ENCODE measurements around the gene COX5B. TPM values are rescaled to one million over a fixed set of nuclear protein-coding genes. Genes with fewer than 3 reads are reported as not detected.
"Not testable (repeated sequence)": the region's sequence is repeated elsewhere in the genome, so short reads cannot be mapped to it uniquely, and the experiment has no call there.

COX5B gene, protein sequence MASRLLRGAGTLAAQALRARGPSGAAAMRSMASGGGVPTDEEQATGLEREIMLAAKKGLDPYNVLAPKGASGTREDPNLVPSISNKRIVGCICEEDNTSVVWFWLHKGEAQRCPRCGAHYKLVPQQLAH
- total RNA-seq = 251 TPM

DNA sequence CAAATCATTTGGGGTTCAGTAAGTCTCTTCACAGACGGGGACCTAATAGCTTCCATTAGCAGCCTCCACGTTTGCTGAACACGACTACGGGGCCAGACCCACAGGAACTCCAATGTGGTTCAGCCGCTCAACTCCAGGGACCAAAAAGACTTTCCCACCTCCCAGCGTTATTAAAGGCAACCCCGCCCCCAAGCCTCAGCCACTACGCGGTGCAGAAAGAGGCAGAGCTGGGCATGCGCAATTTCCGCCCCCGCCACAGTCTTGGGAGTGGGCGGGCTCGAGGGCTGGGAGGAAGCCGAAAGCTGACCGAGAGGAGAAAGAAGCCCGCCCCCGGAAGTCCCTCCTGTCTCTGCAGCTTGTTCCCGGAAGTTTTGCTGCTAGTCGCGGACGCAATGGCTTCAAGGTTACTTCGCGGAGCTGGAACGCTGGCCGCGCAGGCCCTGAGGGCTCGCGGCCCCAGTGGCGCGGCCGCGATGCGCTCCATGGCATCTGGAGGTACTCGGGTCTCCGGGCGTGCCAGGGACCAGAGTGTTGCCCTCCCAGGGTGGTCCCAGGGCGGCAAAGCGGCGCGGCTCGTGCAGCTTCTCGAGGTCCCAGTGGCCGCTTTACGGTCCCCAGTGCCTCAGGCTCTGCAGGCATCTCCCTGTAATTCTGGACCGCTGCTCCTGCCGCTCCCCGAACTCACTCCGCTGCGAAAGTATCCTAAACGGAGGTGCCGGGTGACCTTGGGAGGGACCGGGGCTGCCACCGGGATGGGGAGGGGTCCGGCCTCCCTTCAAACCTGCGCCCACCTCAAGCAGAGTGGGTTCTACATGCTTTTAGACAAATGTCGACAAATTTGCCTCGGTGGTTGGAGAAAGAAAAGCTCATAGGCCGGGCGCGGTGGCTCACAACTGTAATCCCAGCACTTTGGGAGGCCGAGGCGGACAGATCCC lies at the start of gene COX5B:
TSS of gene COX5B (plus strand) at position 368 of the 935 bp plus-strand sequence. CDS start at position 393, 25 bp downstream.
- Histone ChIP-seq H3K4me3 (peak within 1 kb of the TSS; percentile 87 to 92), H3K4me1 (peaks cover 3 to 9% of the 10 kb centered on the region in 2 donors), H3K27me3 (no peaks in the 10 kb centered on the region), H3K9me3 (no peaks in the 10 kb centered on the region), H3K36me3 (peaks cover 20 to 30% of the 10 kb centered on the region in 2 donors), H3K27ac (peak within 1 kb of the TSS; percentile 96 to 98)
- intact Hi-C loops (cut with DNase I) = loop anchor here (1.0 to 5.0 kb wide), 5 partner anchors 18 to 516 kb away; partner anchors contain the start of genes ACTR1B and TMEM131
- TF ChIP-seq, protein P1, sequence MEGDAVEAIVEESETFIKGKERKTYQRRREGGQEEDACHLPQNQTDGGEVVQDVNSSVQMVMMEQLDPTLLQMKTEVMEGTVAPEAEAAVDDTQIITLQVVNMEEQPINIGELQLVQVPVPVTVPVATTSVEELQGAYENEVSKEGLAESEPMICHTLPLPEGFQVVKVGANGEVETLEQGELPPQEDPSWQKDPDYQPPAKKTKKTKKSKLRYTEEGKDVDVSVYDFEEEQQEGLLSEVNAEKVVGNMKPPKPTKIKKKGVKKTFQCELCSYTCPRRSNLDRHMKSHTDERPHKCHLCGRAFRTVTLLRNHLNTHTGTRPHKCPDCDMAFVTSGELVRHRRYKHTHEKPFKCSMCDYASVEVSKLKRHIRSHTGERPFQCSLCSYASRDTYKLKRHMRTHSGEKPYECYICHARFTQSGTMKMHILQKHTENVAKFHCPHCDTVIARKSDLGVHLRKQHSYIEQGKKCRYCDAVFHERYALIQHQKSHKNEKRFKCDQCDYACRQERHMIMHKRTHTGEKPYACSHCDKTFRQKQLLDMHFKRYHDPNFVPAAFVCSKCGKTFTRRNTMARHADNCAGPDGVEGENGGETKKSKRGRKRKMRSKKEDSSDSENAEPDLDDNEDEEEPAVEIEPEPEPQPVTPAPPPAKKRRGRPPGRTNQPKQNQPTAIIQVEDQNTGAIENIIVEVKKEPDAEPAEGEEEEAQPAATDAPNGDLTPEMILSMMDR (IDR thresholded peaks at IDR 0.05) = no peak
- peak; percentile 96 to 99 for DNase-seq (ENCODE audit: low spot score in 2 of 2)

DNA sequence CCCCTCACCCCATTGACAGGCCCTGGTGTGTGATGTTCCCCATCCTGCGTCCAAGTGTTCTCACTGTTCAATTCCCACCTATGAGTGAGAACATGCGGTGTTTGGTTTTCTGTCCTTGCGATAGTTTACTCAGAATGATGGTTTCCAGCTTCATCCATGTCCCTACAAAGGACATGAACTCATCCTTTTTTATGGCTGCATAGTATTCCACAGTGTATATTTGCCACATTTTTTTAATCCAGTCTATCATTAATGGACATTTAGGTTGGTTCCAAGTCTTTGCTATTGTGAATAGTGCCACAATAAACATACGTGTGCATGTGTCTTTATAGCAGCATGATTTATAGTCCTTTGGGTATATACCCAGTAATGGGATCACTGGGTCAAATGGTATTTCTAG lies 49.7 kb upstream of the COX5B start:
- H3K36me3 ChIP-seq; DNase-seq (ENCODE audit: low spot score in 2 of 2); H3K4me3 ChIP-seq; intact Hi-C loops (cut with DNase I); H3K4me1 ChIP-seq; H3K27me3 ChIP-seq; H3K9me3 ChIP-seq; H3K27ac ChIP-seq: not testable (repeated sequence)

DNA sequence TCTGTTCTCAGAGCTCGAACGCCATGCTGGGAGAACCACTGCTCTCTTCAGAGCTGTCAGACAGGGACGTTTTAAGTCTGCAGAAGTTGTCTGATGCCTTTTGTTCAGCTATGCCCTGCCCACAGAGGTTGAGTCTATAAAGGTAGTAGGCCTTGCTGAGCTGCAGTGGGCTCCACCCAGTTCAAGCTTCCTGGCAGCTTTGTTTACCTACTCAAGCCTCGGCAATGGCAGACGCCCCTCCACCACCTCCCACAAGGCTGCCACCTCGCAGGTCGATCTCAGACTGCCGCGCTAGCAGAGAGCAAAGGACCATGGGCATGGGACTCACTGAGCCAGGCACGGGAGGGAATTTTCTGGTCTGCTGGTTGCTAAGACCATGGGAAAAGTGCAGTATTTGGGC lies 44.3 kb upstream of the COX5B start:
- H3K27me3 ChIP-seq; H3K36me3 ChIP-seq; H3K4me3 ChIP-seq; intact Hi-C loops (cut with DNase I); H3K9me3 ChIP-seq; DNase-seq (ENCODE audit: low spot score in 2 of 2); H3K4me1 ChIP-seq; H3K27ac ChIP-seq: not testable (repeated sequence)

DNA sequence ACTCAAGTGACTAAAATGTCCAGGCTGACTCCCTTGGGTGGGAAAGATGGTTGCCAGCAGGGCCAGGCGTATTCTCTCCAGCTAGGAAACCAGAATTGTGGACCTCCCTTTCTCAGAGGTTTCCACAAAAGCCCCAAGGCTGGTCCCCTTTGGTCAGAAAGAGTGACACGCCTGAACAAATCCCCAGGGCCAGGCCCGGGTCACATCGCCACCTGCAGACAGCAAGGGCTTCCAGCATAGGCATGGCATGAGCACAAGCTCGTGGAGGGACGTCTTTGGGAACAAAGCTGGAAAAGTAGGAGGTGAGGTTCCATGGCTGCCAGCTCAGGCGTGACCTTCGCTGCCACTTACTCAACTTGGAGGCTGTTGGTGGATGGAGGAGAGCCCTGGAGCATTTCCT lies 40.8 kb upstream of the COX5B start:
- intact Hi-C loops (cut with DNase I) = not testable (repeated sequence)

DNA sequence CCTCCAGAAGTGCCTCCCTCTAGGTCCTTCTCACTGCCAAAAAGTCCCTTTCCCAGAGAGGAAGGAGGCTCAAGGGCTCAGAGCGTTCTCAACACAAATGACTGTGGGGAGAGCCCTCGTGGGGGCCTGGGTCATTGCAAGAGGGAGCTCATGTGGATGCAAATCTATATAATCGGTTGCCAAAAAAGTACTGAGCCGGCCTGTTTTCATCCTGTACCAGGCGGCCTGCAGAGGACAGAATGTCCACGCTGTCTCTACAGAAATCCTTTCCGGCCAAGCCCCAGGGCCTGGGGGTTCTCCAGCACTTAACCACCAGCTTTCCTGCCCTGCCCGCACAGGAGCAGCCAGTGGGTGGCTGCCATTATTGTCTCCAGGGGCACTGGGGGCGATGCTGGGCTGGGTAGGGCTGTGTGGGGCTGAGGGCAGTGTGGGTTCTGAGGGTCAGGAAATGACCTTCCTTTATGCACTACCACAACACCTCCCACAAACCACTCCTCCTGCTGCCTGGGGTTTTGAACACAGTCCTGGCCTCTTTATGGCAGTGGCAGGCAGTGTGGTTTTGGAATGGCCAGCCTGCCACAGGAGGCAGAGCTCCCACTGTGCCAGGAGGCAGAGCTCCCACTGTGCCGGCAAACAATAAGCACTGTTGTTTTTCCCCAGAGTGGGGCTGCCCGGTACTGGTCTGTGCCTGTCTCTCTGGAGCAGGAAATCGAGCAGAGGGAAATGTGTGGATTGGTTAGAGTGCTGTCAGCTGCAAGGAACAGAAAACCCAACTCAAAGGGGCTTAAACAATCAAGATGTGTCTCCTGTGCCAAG lies 40.1 kb upstream of the COX5B start:
- intact Hi-C loops (cut with DNase I); H3K4me1 ChIP-seq; H3K36me3 ChIP-seq; H3K27ac ChIP-seq; H3K4me3 ChIP-seq; DNase-seq (ENCODE audit: low spot score in 2 of 2); H3K27me3 ChIP-seq; H3K9me3 ChIP-seq: not testable (repeated sequence)

More for the DNA sequence above, 40.8 kb upstream of the COX5B start:
- not testable (repeated sequence) for H3K36me3 ChIP-seq; H3K4me3 ChIP-seq; DNase-seq (ENCODE audit: low spot score in 2 of 2); H3K27me3 ChIP-seq; H3K4me1 ChIP-seq; H3K27ac ChIP-seq; H3K9me3 ChIP-seq

DNA sequence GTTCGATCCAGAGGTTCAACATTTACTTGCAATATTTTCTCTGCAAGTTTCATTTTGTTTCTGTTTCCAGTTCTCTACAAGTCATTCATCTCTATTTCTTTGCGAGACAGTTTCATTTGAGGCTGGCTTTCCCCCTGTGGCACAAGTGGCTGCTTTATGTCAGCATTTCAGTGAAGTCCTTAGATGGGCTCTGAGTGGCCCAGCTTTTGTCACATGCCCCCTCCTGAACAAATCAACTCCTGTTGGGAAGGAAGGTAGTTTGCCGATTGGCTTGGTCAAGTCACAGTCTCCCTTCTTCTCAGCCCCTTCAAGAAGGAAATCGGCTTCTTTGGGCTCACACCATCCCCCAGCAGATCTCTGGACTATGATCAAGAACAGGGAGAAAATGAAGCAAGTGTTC lies 37.1 kb upstream of the COX5B start:
- H3K27me3 ChIP-seq; DNase-seq (ENCODE audit: low spot score in 2 of 2); H3K27ac ChIP-seq; H3K36me3 ChIP-seq; H3K4me1 ChIP-seq; intact Hi-C loops (cut with DNase I); H3K9me3 ChIP-seq; H3K4me3 ChIP-seq: not testable (repeated sequence)

DNA sequence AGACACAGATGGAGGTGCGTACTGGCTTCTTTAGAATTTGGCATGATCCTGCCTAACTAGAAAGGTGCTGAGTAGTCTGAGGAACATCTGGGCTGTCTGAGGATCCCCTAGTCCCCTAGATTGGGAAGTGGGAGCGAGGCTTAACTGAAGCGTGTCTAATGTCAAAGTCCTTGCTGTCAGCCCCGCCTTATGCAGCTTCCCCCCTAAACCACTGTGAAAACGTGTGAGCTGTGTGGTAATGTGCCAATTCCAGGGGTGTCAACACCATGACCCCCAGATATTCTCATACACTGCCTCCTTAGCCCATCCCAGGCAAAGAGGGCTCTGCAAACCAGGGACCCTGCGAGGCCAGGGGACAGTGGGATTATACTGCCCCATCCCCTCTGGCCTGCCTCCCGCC lies 34.0 kb upstream of the COX5B start:
- H3K9me3 ChIP-seq; H3K27ac ChIP-seq; H3K27me3 ChIP-seq; H3K4me1 ChIP-seq; DNase-seq (ENCODE audit: low spot score in 2 of 2); H3K36me3 ChIP-seq; H3K4me3 ChIP-seq; intact Hi-C loops (cut with DNase I): not testable (repeated sequence)

DNA sequence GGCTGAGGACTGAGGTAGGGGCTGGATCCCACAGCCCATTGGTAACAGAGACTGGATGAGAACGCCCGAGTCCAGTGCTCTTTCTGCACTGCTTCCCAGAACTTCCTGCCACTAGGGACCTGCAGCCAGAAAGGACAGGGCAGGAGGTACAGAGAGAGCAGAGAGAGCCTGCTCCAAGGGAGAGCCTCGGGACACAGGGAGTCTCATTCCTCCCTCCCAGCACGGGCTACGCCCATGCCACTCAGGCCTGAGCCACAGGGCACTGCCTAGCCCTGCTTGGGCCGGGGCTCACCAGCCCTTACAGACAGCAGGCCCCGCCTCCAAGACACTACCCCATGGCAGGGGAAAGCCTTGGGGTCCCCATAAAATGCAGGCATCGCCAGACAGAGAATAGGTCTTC lies 30.1 kb upstream of the COX5B start:
- intact Hi-C loops (cut with DNase I) = not testable (repeated sequence)

DNA sequence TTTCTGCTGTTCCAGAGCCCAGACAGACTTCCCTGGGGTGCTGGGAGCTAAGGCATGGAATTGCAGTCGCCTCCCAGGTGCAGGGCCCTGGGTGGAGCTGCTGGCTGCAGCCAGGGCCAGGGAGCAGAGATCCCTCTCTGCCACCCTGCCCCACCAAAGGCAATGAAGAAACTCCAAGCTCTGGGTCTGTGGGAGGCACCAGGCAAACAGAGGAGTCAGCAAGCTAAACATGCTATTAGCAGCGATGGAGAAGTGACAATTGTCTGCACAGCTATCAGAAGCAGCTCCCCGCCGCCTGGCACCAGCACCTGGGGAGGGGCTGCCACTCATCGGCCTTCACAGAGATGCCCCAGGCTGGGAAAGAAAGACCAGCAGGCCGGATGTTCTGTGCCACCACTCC lies 28.0 kb upstream of the COX5B start:
- intact Hi-C loops (cut with DNase I) = no loop called here
- H3K9me3 ChIP-seq = no peaks in the 10 kb centered on the region
- H3K27ac ChIP-seq = no peak overlapping the region
- TF ChIP-seq, protein P1 (IDR thresholded peaks at IDR 0.05) = no peak
- H3K36me3 ChIP-seq = no peaks in the 10 kb centered on the region
- H3K27me3 ChIP-seq = no peaks in the 10 kb centered on the region
- no peaks in the 10 kb centered on the region for H3K4me1 ChIP-seq
- H3K4me3 ChIP-seq = no peak overlapping the region
- no peak for DNase-seq (ENCODE audit: low spot score in 2 of 2)

More for the DNA sequence above, 30.1 kb upstream of the COX5B start:
- not testable (repeated sequence) for H3K4me3 ChIP-seq; H3K4me1 ChIP-seq; H3K36me3 ChIP-seq; H3K27me3 ChIP-seq; H3K27ac ChIP-seq; DNase-seq (ENCODE audit: low spot score in 2 of 2); H3K9me3 ChIP-seq

DNA sequence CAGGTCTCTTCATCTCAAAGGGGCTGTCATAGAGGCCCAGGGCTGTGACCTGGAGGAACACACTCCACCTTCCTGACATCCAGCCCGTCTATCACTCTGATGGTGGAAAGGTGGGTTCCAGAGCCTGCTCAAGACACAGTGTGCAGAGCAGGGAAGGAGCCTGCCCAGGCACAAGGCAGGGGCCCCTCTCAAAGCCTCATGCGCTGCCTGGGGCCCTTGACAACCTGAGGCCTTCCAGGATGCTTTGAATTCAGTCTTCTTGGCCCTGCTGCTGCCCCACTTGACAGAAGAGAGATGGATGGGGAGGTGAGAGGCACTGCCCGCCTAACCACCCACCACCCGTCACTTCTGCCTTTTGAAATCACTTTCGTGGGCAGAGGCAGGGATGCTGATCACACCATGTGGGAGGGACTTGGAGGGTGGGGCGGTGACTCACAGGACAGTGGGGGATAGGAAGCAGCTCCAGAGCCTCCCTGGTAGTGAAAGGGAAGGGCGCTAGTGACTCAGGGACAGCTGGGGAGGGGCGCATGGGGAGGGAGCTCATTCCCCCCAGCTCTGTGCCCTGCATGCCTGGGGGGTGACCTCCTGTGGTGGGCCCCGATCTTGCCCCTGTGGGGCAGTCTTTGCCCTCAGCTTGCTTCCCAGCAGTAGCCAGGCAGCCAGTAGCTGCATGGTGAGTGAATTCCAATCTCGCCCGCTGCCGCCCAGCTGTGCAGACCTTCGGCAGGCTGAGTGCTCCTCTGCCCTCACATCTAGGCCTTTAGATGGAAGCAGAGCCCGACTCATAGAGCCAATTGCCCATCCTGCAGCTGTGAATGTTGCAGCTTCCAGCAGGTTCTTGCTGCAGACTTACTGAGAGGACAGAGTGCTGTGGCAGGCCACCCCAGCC lies 26.7 kb upstream of the COX5B start:
- H3K27ac ChIP-seq; H3K27me3 ChIP-seq; intact Hi-C loops (cut with DNase I); H3K9me3 ChIP-seq; H3K36me3 ChIP-seq; DNase-seq (ENCODE audit: low spot score in 2 of 2); H3K4me1 ChIP-seq; H3K4me3 ChIP-seq: not testable (repeated sequence)

DNA sequence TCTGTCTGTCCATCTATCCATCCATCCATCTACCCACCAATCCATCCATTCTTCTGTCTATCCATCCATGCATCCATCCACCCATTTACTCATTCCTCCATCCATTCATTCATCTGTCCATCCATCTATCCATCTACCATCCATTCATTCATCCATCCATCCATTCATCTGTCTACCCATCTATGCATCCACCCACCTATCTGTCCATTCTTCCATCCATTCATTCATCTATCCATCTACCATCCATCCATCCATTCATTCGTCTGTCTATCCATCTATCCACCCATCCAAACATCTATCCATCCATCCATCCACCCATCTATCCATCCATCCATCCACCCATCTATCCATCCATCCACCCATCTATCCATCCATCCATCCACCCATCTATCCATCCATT lies 25.4 kb upstream of the COX5B start:
- H3K4me1 ChIP-seq; DNase-seq (ENCODE audit: low spot score in 2 of 2); intact Hi-C loops (cut with DNase I): not testable (repeated sequence)

More for the DNA sequence above, 25.4 kb upstream of the COX5B start:
- H3K4me3 ChIP-seq, H3K27ac ChIP-seq, H3K27me3 ChIP-seq, H3K36me3 ChIP-seq, H3K9me3 ChIP-seq: not testable (repeated sequence)
